ENCODE data around the gene RNASE4. TPM values are rescaled to one million over a fixed set of nuclear protein-coding genes. Genes with fewer than 3 reads are reported as not detected.

The RNASE4 gene
- total and polyA plus RNA-seq, 10 donors = 0.89 to 19.9 (median 9.1) TPM

DNA sequence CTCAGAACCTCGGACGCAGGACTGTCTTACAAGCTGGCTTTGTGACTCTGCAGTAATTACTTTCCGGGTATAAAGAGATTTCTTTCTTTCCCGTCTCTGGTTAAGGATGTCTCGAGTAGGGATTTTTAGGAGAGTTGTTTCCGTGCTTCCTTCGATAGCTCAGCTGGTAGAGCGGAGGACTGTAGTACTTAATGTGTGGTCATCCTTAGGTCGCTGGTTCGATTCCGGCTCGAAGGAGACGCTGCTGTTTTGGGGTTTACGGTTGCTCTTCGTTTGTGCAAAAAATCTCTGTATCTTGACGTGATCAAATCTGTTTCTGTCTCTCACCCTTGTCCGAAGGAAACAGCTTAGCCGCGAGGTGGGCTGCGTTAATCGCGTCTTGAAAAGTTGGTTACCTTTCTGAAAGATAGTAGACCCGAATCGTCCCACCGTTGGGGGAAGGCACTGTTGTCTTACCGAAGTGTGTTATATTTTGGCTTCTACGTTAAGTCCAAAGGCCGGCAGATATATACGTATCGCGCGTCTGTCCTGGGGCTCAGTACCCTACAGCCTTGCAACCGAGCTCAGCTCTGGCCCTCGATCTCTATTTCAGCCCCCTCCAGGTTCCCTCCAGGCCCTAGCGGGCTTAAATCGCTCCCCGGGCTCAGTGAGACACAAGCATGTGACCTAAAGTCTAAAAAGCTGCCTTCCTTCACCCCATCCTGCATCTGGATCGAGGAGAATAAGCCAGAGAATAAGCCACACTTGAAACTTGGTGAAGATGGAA lies 1.1 kb upstream of the RNASE4 start:
- Histone ChIP-seq H3K36me3 (no peaks in the 10 kb centered on the region), H3K27ac (peak overlapping the region; percentile 94 to 100 (median 98)), H3K4me1 (peaks cover 12 to 61% (median 52%) of the 10 kb centered on the region in 6 donors), H3K4me3 (peak overlapping the region; percentile 44 to 88 (median 72)), H3K27me3 (replicated peaks in 1 of 7) (no peaks in the 10 kb centered on the region), H3K9me3 (no peaks in the 10 kb centered on the region)
- no peak for TF ChIP-seq POLR2AphosphoS5 (IDR thresholded peaks at IDR 0.05)
- no peak for TF ChIP-seq POLR2A (IDR thresholded peaks at IDR 0.05)
- TF ChIP-seq, protein P1, sequence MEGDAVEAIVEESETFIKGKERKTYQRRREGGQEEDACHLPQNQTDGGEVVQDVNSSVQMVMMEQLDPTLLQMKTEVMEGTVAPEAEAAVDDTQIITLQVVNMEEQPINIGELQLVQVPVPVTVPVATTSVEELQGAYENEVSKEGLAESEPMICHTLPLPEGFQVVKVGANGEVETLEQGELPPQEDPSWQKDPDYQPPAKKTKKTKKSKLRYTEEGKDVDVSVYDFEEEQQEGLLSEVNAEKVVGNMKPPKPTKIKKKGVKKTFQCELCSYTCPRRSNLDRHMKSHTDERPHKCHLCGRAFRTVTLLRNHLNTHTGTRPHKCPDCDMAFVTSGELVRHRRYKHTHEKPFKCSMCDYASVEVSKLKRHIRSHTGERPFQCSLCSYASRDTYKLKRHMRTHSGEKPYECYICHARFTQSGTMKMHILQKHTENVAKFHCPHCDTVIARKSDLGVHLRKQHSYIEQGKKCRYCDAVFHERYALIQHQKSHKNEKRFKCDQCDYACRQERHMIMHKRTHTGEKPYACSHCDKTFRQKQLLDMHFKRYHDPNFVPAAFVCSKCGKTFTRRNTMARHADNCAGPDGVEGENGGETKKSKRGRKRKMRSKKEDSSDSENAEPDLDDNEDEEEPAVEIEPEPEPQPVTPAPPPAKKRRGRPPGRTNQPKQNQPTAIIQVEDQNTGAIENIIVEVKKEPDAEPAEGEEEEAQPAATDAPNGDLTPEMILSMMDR (IDR thresholded peaks at IDR 0.05 in 8 of 11, conservative IDR thresholded peaks at IDR 0.05 in 3 of 11) = no peak
- intact Hi-C loops (cut with DNase I; ENCODE audit: low total_unique reads) = loop anchor here (10.0 kb wide), 1 partner anchor 209 kb away; no protein-coding TSS in a partner anchor
- WGBS, 5 donors = 0% methylated on average over 38 of the region's 38 CpGs
- DNase-seq = peak; percentile 84

DNA sequence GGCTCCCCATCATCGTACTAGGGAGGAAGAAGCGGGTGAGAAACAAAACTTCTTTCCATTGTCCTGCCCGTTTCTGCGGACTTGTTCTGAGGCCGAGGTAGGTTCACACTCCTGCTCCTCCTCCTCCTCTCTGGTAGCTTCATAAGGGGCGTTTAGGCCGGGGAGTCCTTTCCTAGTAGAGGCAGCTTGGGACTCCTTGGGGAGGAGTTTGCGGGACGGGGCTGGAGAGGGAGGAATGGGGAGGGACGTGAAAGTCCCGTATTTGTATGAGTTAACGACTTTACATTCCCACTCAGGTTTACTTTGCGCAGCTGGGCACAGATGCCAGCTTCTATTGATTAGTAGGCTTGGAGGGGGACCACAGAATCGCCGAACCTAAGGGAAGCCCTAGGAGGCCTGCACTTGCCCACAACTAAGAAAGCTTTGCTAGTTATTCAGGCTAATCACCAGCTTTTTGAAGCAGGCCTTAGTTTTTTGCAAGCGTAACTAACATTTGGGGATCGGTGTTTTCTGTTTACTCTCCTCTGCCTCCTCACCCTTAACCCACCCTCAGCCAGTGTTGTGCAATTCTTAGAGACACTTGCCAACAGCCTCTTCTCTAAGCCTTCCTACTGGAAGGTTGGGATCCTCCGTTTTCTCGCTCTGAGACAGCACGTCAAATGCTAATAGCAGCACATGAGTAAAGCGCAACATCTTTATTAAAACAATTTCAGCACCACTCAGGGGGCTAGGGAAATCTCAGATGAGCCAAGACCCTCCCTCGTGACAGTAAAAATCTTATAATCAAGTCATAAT lies 499 bp downstream of the RNASE4 start:
- Histone ChIP-seq H3K27ac (peak overlapping the region; percentile 94 to 100 (median 98)), H3K4me3 (peak overlapping the region; percentile 44 to 88 (median 72)), H3K4me1 (peaks cover 12 to 53% (median 48%) of the 10 kb centered on the region in 6 donors), H3K27me3 (replicated peaks in 1 of 7) (no peaks in the 10 kb centered on the region), H3K36me3 (no peaks in the 10 kb centered on the region), H3K9me3 (no peaks in the 10 kb centered on the region)
- intact Hi-C loops (cut with DNase I; ENCODE audit: low total_unique reads) = loop anchor here (5.0 to 10.0 kb wide), 2 partner anchors 73 to 210 kb away; no protein-coding TSS in a partner anchor
- TF ChIP-seq POLR2A (IDR thresholded peaks at IDR 0.05) (no peak), POLR2AphosphoS5 (IDR thresholded peaks at IDR 0.05) (no peak)
- TF ChIP-seq, protein P1 (IDR thresholded peaks at IDR 0.05 in 8 of 11, conservative IDR thresholded peaks at IDR 0.05 in 3 of 11) = no peak
- no peak for DNase-seq
- 26 to 34% (median 29%) methylated on average over 22 of the region's 22 CpGs for WGBS, 5 donors

DNA sequence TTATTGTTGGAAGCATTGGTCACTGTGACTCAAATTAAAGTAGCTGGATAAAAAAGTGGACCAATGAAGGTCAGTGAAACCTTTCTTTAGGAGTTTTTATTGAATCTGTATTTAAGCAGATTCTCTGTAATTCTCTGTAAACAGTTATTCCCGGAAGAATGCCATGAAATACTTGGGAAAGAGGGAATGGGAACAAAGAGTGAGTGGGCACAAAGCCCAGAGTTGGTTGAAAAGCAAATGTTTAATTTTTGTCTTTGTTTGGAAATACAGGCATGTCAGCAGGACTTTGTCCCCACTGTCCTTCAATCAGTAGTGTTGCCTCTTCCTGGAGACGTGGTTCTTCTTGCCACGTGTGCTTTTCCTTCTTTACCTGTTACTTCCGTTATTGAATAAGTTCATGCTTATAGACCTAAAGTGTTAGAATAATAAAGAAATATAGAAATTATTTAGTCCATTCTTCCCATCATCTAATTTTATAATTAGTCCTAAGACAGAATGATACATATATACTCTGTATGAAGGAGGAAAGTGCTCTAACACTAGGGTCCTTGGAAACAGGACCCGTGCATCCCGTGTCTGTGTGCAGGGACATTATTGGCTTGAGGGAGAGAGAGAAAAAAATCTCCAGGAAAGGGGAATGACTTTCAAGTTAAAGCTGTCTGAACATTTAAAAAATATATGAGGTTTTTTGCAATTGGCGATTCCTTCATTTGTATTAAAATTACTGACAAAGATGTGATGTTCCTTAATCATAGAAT lies 2.2 kb downstream of the RNASE4 start:
- intact Hi-C loops (cut with DNase I; ENCODE audit: low total_unique reads) = loop anchor here (5.0 to 10.0 kb wide), 2 partner anchors 74 to 212 kb away; no protein-coding TSS in a partner anchor
- H3K27me3 ChIP-seq (replicated peaks in 1 of 7) = no peaks in the 10 kb centered on the region
- H3K4me3 ChIP-seq = peak overlapping the region in 1 of 8 donors; percentile 2
- 72 to 85% (median 80%) methylated on average over 7 of the region's 7 CpGs for WGBS, 5 donors
- H3K27ac ChIP-seq = no peak overlapping the region
- H3K36me3 ChIP-seq = no peaks in the 10 kb centered on the region
- no peak for DNase-seq
- peaks cover 0 to 45% (median 31%) of the 10 kb centered on the region in 6 donors for H3K4me1 ChIP-seq
- no peaks in the 10 kb centered on the region for H3K9me3 ChIP-seq
- TF ChIP-seq POLR2A (IDR thresholded peaks at IDR 0.05) (no peak), POLR2AphosphoS5 (IDR thresholded peaks at IDR 0.05) (no peak)
- TF ChIP-seq, protein P1 (IDR thresholded peaks at IDR 0.05 in 8 of 11, conservative IDR thresholded peaks at IDR 0.05 in 3 of 11) = no peak
